Stimulated activated CD4-positive, alpha-beta T cell treated with anti-CD3 and anti-CD28 coated beads, Interleukin-15, amount 100 ng/mL, for 24 hours (primary cell): ENCODE data around the gene ARL8B.
"Not testable (repeated sequence)": the region's sequence is repeated elsewhere in the genome, so short reads cannot be mapped to it uniquely, and the experiment has no call there.

ENCODE experiments used
- DNase-seq: peaks from one replicate; pipeline ENCODE4 v3.0.0-alpha.2; 2020

ARL8B gene

GRCh38 chr3:5149306-5149880, 27.3 kb downstream of the ARL8B start:
- DNase-seq, result no peak

GRCh38 chr3:5151586-5151985, 29.5 kb downstream of the ARL8B start:
- DNase-seq, result no peak

DNA sequence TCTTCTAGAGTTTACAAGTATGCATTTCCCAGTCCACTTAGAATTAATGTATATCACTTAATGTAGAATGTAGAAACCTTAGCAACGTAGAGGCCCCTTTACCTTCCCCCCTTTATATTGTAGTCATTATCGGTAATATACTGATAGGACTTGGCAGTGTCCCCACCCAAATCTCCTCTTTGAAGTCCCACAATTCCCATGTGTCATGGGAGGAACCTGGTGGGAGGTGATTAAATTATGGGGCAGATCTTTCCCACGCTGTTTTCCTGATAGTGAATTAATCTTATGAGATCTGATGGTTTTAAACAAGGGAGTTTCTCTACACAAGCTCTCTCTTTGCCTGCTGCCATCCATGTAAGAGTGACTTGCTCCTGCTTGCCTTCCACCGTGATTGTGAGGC, 31.0 kb downstream of the ARL8B start:
- DNase-seq, result no peak

DNA sequence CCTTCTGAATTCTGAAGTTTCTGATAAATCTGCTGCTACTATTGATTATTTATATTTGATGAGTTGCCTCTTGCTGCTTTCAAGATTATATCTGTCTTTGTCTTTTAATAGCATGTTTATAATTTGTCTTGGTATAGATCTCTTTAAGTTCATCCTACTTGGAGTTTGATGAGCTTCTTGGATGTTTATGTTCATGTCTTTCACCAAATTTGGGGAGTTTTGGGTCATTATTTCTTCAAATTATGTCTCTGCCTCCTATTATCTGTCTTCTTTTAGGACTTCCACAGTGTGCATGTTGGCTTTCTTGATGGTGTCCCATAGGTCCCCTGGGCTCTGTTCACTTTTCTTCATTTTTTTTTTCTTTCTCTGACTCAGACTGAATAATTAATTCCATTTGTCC, 33.1 kb downstream of the ARL8B start:
- no peak for DNase-seq

DNA sequence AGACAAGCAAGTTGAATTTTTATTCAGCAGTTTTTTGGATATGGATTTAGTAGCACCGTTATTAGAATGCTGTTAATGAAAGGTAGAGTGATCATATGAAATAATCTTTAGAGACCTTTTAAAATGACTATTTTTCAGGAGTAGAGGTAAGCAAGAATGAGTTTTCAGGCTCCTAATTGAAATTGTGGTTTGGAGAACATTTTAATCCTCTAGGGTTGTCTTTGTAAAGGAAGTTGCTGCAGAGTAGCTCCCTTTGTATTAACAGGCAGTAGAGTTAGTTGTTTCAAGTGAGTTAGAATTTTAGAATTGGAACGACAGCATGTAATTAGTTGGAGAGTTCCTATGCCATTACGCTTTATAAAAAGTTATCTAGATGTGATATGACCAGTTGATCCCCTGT, 38.2 kb downstream of the ARL8B start:
- no peak for DNase-seq

- peak; percentile 21 for DNase-seq
Measured at GRCh38 chr3:5160940-5161858, 39.1 kb downstream of the ARL8B start.

- no peak for DNase-seq
Measured at GRCh38 chr3:5162102-5162501, 40.0 kb downstream of the ARL8B start.

GRCh38 chr3:5165698-5166097, 43.6 kb downstream of the ARL8B start:
- DNase-seq, result no peak

DNA sequence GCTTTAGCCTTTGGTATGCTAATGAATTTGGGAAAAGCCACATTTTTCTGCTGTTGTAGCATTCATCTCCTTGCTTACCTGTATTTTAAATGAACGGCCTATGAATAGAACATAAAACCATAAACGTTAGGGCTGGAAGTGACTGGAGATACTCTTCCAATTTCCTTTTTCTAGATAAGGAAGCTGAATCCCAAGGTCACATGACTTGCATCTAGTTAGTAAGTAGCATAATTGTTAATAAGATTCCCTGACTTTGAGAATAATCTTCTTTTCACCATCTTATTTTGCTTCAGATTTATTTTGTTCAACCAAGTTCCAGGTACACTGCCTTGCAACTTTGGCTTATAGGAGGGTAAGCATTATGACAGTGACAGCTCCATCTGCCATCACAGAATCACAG, 44.8 kb downstream of the ARL8B start:
- DNase-seq, result no peak

- DNase-seq, result no peak
Measured at GRCh38 chr3:5168110-5168509, 46.0 kb downstream of the ARL8B start.

DNA sequence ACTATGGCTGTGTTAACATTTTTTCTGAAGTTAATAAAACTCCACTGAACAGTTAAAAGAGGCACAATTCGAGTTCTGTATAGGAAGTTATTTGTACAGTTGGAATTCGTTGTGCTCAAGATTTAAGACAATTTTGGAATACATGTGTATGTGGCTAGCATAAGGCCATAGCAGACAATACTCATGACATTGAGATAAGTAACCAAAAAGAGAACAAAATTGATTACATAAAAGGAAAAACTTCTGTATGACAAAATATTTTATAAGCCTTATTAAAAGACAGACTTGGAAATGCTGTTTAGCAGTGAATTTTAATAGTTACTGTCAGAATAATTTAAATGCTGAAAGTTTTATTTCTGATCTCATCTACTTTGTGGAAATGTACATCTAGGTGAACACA, 47.7 kb downstream of the ARL8B start:
- DNase-seq, result no peak

DNA sequence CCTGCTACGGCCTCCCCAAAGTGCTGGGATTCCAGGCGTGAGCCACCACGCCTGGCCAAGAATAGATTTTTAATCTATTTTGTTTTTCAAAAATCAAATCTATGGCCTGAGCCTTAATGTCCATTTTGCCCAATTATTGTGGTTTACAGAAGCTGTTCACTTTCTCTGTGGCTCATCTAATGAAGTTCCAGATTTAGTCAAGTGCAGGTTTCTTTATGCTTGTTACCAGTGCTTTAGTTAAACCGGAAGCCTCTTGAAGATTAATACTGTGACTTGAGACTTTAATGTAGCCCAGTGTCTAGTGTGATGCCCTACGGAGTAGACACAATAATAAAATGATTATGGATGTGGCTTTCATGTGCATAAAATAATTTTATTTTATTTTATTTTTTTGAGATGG, 48.9 kb downstream of the ARL8B start:
- no peak for DNase-seq

DNA sequence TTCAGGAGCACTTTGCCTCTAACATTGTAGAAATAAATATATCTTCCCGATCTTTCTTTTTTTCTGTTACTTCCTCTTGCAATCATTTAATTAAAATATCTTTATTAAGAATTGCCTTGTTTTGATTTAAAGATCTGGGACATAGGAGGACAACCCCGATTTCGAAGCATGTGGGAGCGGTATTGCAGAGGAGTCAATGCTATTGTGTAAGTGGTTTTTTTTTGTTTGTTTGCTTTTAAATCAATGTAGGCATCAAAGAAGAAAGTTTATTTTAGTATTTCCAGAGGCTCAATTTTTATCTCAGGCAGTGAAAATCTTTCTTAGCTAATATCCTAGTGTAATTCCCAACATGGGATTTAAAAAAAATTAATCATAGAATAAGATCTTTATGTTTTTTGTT, 49.9 kb downstream of the ARL8B start:
- no peak for DNase-seq

- not testable (repeated sequence) for DNase-seq
Measured at GRCh38 chr3:5179036-5179435, 56.9 kb downstream of the ARL8B start.

DNA sequence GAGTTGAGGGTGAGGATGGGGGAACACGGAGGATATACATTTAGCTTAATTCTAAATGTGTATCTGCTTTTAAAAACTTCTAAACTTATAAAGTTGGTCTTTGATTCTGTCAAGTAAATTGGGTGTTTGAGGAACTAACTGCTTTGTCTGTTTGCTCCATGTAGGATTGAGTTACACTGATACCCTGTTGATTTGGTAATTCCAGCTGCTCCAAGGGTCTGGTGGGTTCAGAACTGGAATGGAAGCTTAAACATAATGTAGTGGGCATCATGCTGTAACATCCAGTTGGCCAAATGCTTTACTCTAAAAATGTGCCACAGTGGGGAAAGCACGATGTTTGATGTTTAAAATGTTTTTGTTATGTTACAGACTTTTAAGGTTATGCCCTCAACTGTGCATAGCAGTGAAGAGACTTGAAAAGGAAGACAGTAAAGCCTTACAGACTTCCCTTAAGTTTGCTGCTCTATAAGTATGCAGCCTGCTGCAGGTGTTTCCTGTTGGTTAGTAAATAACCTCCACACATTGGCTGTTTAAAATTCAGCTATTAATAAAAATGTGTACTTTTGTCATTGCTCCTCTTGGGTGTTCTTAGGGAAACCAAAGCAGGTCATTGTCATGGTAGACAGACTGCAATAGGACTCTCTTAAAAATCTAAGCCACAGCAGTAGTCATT, 59.5 kb downstream of the ARL8B start:
- DNase-seq, result no peak

- not testable (repeated sequence) for DNase-seq
Measured at GRCh38 chr3:5183714-5184113, 61.6 kb downstream of the ARL8B start.

GRCh38 chr3:5184499-5184898, 62.4 kb downstream of the ARL8B start:
- DNase-seq, result no peak

DNA sequence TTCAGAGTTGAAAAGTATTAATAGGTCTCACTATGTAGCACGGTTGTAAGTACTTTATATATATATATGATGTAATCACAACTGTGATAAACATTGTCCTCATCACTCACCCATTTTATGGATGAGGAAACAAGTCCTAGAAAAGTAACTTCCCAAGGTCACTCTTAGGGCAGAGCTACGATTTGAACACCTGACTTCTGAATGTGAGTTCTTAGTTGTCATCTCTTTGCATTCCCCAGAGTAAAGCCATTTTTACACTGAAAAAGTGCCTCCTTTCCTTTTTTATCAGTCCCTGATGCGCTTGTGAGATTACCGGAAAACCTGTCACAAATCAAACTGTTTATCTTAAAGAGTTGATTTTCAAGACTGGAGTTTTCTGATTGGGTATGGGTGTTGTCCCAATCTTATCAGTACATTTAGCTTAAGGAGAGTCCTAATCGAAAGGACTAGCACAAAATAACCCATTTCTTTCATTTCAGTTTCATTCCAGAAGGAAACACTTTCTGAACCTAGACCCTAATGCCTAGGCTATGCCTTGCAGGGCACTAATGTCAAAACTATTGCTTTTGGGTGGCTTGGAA, 63.1 kb downstream of the ARL8B start:
- DNase-seq, result no peak

DNA sequence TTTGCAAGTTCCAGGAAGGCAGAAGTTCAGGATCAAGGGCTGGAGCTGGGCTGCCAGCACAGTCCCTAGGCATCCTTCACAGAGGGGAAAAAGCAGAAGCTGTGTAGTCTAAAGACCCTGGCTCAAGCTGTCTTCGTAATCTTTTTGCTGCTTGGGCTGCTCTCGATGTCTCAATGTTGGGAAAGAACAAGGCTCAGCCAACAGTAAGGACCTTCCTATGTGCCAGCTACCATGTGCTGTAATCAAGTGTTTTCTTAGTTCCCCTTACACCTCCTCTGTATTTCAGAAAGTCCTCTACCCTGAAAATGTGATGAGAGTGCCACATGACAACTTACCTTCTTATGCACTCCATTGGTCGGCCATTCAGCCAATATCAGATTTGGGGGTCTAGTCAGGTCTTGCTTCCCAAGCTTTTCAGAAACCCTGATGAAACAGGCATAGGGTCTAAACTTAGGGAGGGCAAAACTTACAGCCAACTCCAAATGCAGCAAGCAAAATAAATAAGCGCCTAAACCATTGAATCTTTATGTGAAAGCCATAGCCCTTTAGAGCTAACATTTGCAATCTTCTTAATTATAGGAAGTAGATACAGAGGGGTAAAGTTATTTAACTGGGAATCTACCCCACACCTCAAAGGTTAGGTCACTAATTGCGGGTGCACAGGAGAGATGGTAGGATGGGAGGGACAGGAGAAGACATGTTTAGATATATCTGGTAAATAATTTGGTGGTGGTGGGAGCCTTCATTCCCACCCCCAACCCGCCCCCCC, 64.2 kb downstream of the ARL8B start:
- DNase-seq, result no peak

DNA sequence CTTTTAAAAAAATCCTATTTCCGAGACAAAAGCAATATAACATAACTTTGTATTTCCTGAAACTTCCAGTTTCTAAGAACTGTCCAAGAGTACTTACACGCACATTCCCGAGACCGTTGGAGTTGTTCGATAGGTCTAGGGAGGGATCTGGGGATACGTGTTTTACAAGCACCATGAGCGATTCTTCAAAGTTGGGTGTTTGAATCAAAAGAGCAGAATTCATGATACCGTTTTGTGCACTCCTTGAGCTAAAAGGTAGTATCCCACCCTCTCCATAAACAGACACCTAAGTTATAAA, 64.7 kb downstream of the ARL8B start:
- no peak for DNase-seq

DNA sequence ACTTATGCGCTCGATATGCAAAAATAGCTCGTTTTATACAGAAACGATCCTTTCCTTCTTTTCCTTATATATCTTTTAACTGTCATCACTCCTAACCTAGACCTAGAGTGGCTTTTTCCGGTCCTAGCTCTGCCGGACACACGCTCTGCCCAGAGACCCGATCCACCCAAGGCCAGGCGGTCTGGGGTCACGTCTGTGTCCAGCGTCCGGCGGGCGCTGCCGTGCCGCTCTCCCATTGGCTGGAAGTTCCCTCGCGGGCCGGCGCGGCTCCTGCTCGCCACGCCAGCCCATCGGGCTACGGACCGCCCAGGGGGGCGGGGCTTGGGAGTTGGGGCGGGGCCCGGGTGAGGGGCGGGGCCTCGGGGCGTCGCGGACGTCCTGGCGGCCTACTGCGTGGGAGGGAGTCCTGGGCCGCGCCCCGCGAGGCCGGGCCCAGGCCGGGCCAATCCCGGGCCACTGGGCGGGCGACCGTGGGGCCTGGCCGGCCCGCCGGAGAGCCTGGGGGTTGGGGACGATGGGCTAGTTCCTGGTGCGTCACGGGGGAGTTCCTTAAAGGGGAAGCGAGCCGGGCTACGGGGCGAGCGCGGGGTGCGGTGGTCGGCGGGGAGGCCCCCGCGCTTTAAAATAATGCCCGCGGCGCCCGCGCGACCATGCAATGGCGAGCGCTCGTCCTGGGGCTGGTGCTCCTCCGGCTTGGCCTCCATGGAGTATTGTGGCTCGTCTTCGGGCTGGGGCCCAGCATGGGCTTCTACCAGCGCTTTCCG, 65.2 kb downstream of the ARL8B start, which contains the start of gene EDEM1:
Gene EDEM1 (plus strand): TSS at position 552 of the 764 bp plus-strand sequence. CDS start 99 bp downstream, at position 651.
- DNase-seq, result peak; percentile 95

- peak; percentile 62 for DNase-seq
Measured at GRCh38 chr3:5187920-5188418, 65.9 kb downstream of the ARL8B start.
